ENCODE results near the gene TXNL4B.

TXNL4B gene

GRCh38 chr16:72093448-72094265 lies at the start of gene TXNL4B, which contains the start of gene DHX38:
TXNL4B (minus strand) TSS chr16:72093620; CDS start chr16:72090749, 2,871 bp downstream.
DHX38 (plus strand) TSS chr16:72093847; CDS start chr16:72096158, 2,311 bp downstream.
- peak within 1 kb of the TSS; percentile 92 for H3K4me3 ChIP-seq (ENCODE audit: low read length)
- no peak for TF ChIP-seq ZNF274 (IDR thresholded peaks at IDR 0.05; ENCODE audit: low read depth, low read length)

GRCh38 chr16:72142476-72142875 lies 49.1 kb upstream of the TXNL4B start:
- TF ChIP-seq ZNF274 (IDR thresholded peaks at IDR 0.05; ENCODE audit: low read depth, low read length): no peak
- no peak overlapping the region for H3K4me3 ChIP-seq (ENCODE audit: low read length)

GRCh38 chr16:72139908-72140307 lies 46.5 kb upstream of the TXNL4B start:
- no peak overlapping the region for H3K4me3 ChIP-seq (ENCODE audit: low read length)
- TF ChIP-seq ZNF274 (IDR thresholded peaks at IDR 0.05; ENCODE audit: low read depth, low read length): no peak

GRCh38 chr16:72138064-72138572 lies 44.7 kb upstream of the TXNL4B start:
- TF ChIP-seq ZNF274 (IDR thresholded peaks at IDR 0.05; ENCODE audit: low read depth, low read length): no peak

GRCh38 chr16:72137380-72138063 lies 44.1 kb upstream of the TXNL4B start:
- H3K4me3 ChIP-seq (ENCODE audit: low read length): no peak overlapping the region

More at GRCh38 chr16:72138064-72138572, 44.7 kb upstream of the TXNL4B start:
- H3K4me3 ChIP-seq (ENCODE audit: low read length): no peak overlapping the region

GRCh38 chr16:72134507-72134906 lies 41.1 kb upstream of the TXNL4B start:
- TF ChIP-seq ZNF274 (IDR thresholded peaks at IDR 0.05; ENCODE audit: low read depth, low read length): no peak
- H3K4me3 ChIP-seq (ENCODE audit: low read length): no peak overlapping the region

More at GRCh38 chr16:72137380-72138063, 44.1 kb upstream of the TXNL4B start:
- no peak for TF ChIP-seq ZNF274 (IDR thresholded peaks at IDR 0.05; ENCODE audit: low read depth, low read length)

GRCh38 chr16:72132726-72133125 lies 39.3 kb upstream of the TXNL4B start:
- H3K4me3 ChIP-seq (ENCODE audit: low read length): no peak overlapping the region
- no peak for TF ChIP-seq ZNF274 (IDR thresholded peaks at IDR 0.05; ENCODE audit: low read depth, low read length)

- H3K4me3 ChIP-seq (ENCODE audit: low read length): no peak overlapping the region
- no peak for TF ChIP-seq ZNF274 (IDR thresholded peaks at IDR 0.05; ENCODE audit: low read depth, low read length)
Observed at GRCh38 chr16:72131036-72131435, 37.6 kb upstream of the TXNL4B start.

- no peak overlapping the region for H3K4me3 ChIP-seq (ENCODE audit: low read length)
- no peak for TF ChIP-seq ZNF274 (IDR thresholded peaks at IDR 0.05; ENCODE audit: low read depth, low read length)
Observed at GRCh38 chr16:72129976-72130656, 36.7 kb upstream of the TXNL4B start.

- H3K4me3 ChIP-seq (ENCODE audit: low read length): no peak overlapping the region
- no peak for TF ChIP-seq ZNF274 (IDR thresholded peaks at IDR 0.05; ENCODE audit: low read depth, low read length)
Observed at GRCh38 chr16:72128701-72129100, 35.3 kb upstream of the TXNL4B start.

GRCh38 chr16:72126429-72126765 lies 33.0 kb upstream of the TXNL4B start:
- no peak for TF ChIP-seq ZNF274 (IDR thresholded peaks at IDR 0.05; ENCODE audit: low read depth, low read length)
- no peak overlapping the region for H3K4me3 ChIP-seq (ENCODE audit: low read length)

- no peak for TF ChIP-seq ZNF274 (IDR thresholded peaks at IDR 0.05; ENCODE audit: low read depth, low read length)
- H3K4me3 ChIP-seq (ENCODE audit: low read length): no peak overlapping the region
Observed at GRCh38 chr16:72125635-72126428, 32.4 kb upstream of the TXNL4B start.

- H3K4me3 ChIP-seq (ENCODE audit: low read length): no peak overlapping the region
- no peak for TF ChIP-seq ZNF274 (IDR thresholded peaks at IDR 0.05; ENCODE audit: low read depth, low read length)
Observed at GRCh38 chr16:72124761-72125634, 31.6 kb upstream of the TXNL4B start.

All from GM08714 (cell line).